Progenitor cell of endocrine pancreas (in vitro differentiated cells): Measurements from ENCODE around the gene SPATA18. TPM values are rescaled to one million over a fixed set of nuclear protein-coding genes. Genes with fewer than 3 reads are reported as not detected.

Experiments
- DNase-seq: peaks from one replicate; pipeline ENCODE4 v3.0.0; 2021; ENCODE audit warnings: low spot score; ENCODE audit not compliant: unreplicated experiment
- H3K27ac Mint-ChIP-seq: 2 replicates; pipeline ENCODE4 v1.8.0; 2021; ENCODE audit warnings: mild to moderate bottlenecking, moderate library complexity, mixed read lengths
- H3K27me3 Mint-ChIP-seq: 2 replicates; pipeline ENCODE4 v1.8.0; 2021; ENCODE audit warnings: mixed read lengths
- H3K36me3 Mint-ChIP-seq: 2 replicates; pipeline ENCODE4 v1.8.0; 2022; ENCODE audit warnings: mixed read lengths; ENCODE audit not compliant: insufficient read depth
- H3K4me1 Mint-ChIP-seq: 2 replicates; pipeline ENCODE4 v1.8.0; 2021; ENCODE audit warnings: low read depth, mixed read lengths
- H3K4me3 Mint-ChIP-seq: 2 replicates; pipeline ENCODE4 v1.8.0; 2021; ENCODE audit warnings: low read depth, mild to moderate bottlenecking, moderate library complexity, mixed read lengths
- H3K9me3 Mint-ChIP-seq: 2 replicates; pipeline ENCODE4 v1.8.0; 2021; ENCODE audit warnings: low read depth, mixed read lengths
- CTCF ChIP-seq: fragments of 200-600 bp; sonication (generic); IDR thresholded peaks from one replicate; pipeline ENCODE4 v1.5.0; 2021; ENCODE audit warnings: antibody characterized with exemption, mild to moderate bottlenecking; ENCODE audit not compliant: unreplicated experiment
- total RNA-seq: library from RNA; stranded (reverse); gene quantifications from 2 replicates; pipeline ENCODE4 v1.2.1, GENCODE V29; 2021

The SPATA18 gene
- total RNA-seq, 1 donor from 2014 or later, result 7.4 TPM

- H3K36me3 Mint-ChIP-seq, result no peaks in the 10 kb centered on the region
- H3K4me1 Mint-ChIP-seq, result no peaks in the 10 kb centered on the region
- no peak for DNase-seq
- no peaks in the 10 kb centered on the region for H3K9me3 Mint-ChIP-seq
- H3K27me3 Mint-ChIP-seq, result peaks cover 2% of the 10 kb centered on the region
- no peak for TF ChIP-seq CTCF
- H3K4me3 Mint-ChIP-seq, result no peak overlapping the region
- H3K27ac Mint-ChIP-seq, result no peak overlapping the region
Measured at GRCh38 chr4:52059372-52059771, 8.3 kb downstream of the SPATA18 start.

- Mint-ChIP-seq H3K27me3 (peaks cover 5% of the 10 kb centered on the region), H3K27ac (no peak overlapping the region), H3K4me3 (no peak overlapping the region), H3K4me1 (peaks cover 8% of the 10 kb centered on the region), H3K9me3 (no peaks in the 10 kb centered on the region), H3K36me3 (no peaks in the 10 kb centered on the region)
- TF ChIP-seq CTCF, result no peak
- DNase-seq, result no peak
Measured at GRCh38 chr4:52069571-52069970, 18.5 kb downstream of the SPATA18 start.

- H3K36me3 Mint-ChIP-seq, result no peaks in the 10 kb centered on the region
- no peak overlapping the region for H3K27ac Mint-ChIP-seq
- TF ChIP-seq CTCF, result no peak
- DNase-seq, result no peak
- no peak overlapping the region for H3K4me3 Mint-ChIP-seq
- no peaks in the 10 kb centered on the region for H3K9me3 Mint-ChIP-seq
- H3K27me3 Mint-ChIP-seq, result peaks cover 27% of the 10 kb centered on the region
- H3K4me1 Mint-ChIP-seq, result peaks cover 10% of the 10 kb centered on the region
Measured at GRCh38 chr4:52071791-52072546, 20.9 kb downstream of the SPATA18 start.

- peaks cover 41% of the 10 kb centered on the region for H3K27me3 Mint-ChIP-seq
- TF ChIP-seq CTCF, result no peak
- peak; percentile 20 for DNase-seq
- H3K4me3 Mint-ChIP-seq, result peak overlapping the region; percentile 54
- peaks cover 8% of the 10 kb centered on the region for H3K4me1 Mint-ChIP-seq
- no peak overlapping the region for H3K27ac Mint-ChIP-seq
- H3K36me3 Mint-ChIP-seq, result no peaks in the 10 kb centered on the region
- no peaks in the 10 kb centered on the region for H3K9me3 Mint-ChIP-seq
Measured at GRCh38 chr4:52076731-52077130, 25.6 kb downstream of the SPATA18 start.

- H3K9me3 Mint-ChIP-seq, result no peaks in the 10 kb centered on the region
- no peak overlapping the region for H3K4me3 Mint-ChIP-seq
- TF ChIP-seq CTCF, result no peak
- DNase-seq, result no peak
- H3K27me3 Mint-ChIP-seq, result peaks cover 35% of the 10 kb centered on the region
- peaks cover 2% of the 10 kb centered on the region for H3K4me1 Mint-ChIP-seq
- H3K36me3 Mint-ChIP-seq, result no peaks in the 10 kb centered on the region
- H3K27ac Mint-ChIP-seq, result no peak overlapping the region
Measured at GRCh38 chr4:52079659-52080058, 28.6 kb downstream of the SPATA18 start.
